Measurements from ENCODE around the gene ZNF784. TPM values are rescaled to one million over a fixed set of nuclear protein-coding genes. Genes with fewer than 3 reads are reported as not detected.

The ZNF784 gene
- total RNA-seq, 1 experiment from 2014 or later = 9.9 TPM

- TF ChIP-seq GRHL2 (CRISPR knock-in tag; IDR thresholded peaks at IDR 0.05; ENCODE audit: insufficient replicate concordance, severe bottlenecking) = no peak
- no peak for TF ChIP-seq EMX1 (CRISPR knock-in tag; IDR thresholded peaks at IDR 0.05)
- TF ChIP-seq HMGA2 (CRISPR knock-in tag; IDR thresholded peaks at IDR 0.05) = no peak
- TF ChIP-seq FOXP1 (CRISPR knock-in tag; IDR thresholded peaks at IDR 0.05; ENCODE audit: borderline replicate concordance) = no peak
- no peak for TF ChIP-seq ZNF423 (CRISPR knock-in tag; IDR thresholded peaks at IDR 0.05)
- TF ChIP-seq MYBL2 (CRISPR knock-in tag; IDR thresholded peaks at IDR 0.05) = no peak
- TF ChIP-seq ZNF512 (CRISPR knock-in tag; IDR thresholded peaks at IDR 0.05; ENCODE audit: borderline replicate concordance) = no peak
- TF ChIP-seq MAX (CRISPR knock-in tag; IDR thresholded peaks at IDR 0.05) = no peak
- no peak for TF ChIP-seq RELA (CRISPR knock-in tag; IDR thresholded peaks at IDR 0.05; ENCODE audit: borderline replicate concordance)
- TF ChIP-seq ZSCAN18 (CRISPR knock-in tag; IDR thresholded peaks at IDR 0.05) = no peak
Observed at GRCh38 chr19:55660991-55661390, 36.6 kb upstream of the ZNF784 start (continued).

GRCh38 chr19:55660404-55660803 lies 36.0 kb upstream of the ZNF784 start:
- ATAC-seq = no peak
- Mint-ChIP-seq H3K36me3 (peaks cover 52% of the 10 kb centered on the region), H3K27ac (0 out of 2 replicates have a peak overlapping the region, but pooled peaks have one; percentile 68), H3K4me1 (peaks cover 31% of the 10 kb centered on the region), H3K27me3 (ENCODE audit: low read depth) (no peaks in the 10 kb centered on the region; the same call in 1 of the 2 replicates), H3K9me3 (no peaks in the 10 kb centered on the region), H3K4me3 (no peak overlapping the region)
- ChIA-PET POLR2A (no interaction called here), CTCF (interaction anchor here (1.0 kb wide), 1 partner anchor 43 kb away, joined by 4 read pairs; no protein-coding TSS in a partner anchor)
- TF ChIP-seq JAZF1 (CRISPR knock-in tag; IDR thresholded peaks at IDR 0.05) (no peak), ELF4 (CRISPR knock-in tag; IDR thresholded peaks at IDR 0.05; ENCODE audit: low read depth) (no peak)
- no peak for DNase-seq (ENCODE audit: low spot score)

- Mint-ChIP-seq H3K27me3 (ENCODE audit: low read depth) (no peaks in the 10 kb centered on the region; the same call in 1 of the 2 replicates), H3K9me3 (no peaks in the 10 kb centered on the region), H3K4me3 (no peak overlapping the region), H3K4me1 (peaks cover 31% of the 10 kb centered on the region), H3K36me3 (peaks cover 50% of the 10 kb centered on the region), H3K27ac (peak overlapping the region; percentile 84)
- CTCF ChIA-PET = interaction anchor here (0.6 to 1.0 kb wide), 2 partner anchors 12 to 44 kb away, joined by 4 read pairs; no protein-coding TSS in a partner anchor
- DNase-seq (ENCODE audit: low spot score) (no peak), ATAC-seq (no peak)
- no peak for TF ChIP-seq FOXP1 (CRISPR knock-in tag; IDR thresholded peaks at IDR 0.05; ENCODE audit: borderline replicate concordance)
- TF ChIP-seq KAT7 (CRISPR knock-in tag; IDR thresholded peaks at IDR 0.05; ENCODE audit: borderline replicate concordance) = no peak
- TF ChIP-seq SP1 (CRISPR knock-in tag; conservative IDR thresholded peaks at IDR 0.05) = no peak
- TF ChIP-seq MAX (CRISPR knock-in tag; IDR thresholded peaks at IDR 0.05) = no peak
- no peak for TF ChIP-seq E2F1 (CRISPR knock-in tag; IDR thresholded peaks at IDR 0.05)
- no peak for TF ChIP-seq NFE2L1 (CRISPR knock-in tag; IDR thresholded peaks at IDR 0.05)
- no peak for TF ChIP-seq SMAD4 (CRISPR knock-in tag; IDR thresholded peaks at IDR 0.05)
- no peak for TF ChIP-seq CTCF (IDR thresholded peaks at IDR 0.05)
- TF ChIP-seq ZSCAN18 (CRISPR knock-in tag; IDR thresholded peaks at IDR 0.05) = no peak
- TF ChIP-seq ZNF671 (CRISPR knock-in tag; IDR thresholded peaks at IDR 0.05) = no peak
- TF ChIP-seq ETV6 (CRISPR knock-in tag; IDR thresholded peaks at IDR 0.05) = no peak
- TF ChIP-seq MXD4 (CRISPR knock-in tag; IDR thresholded peaks at IDR 0.05; ENCODE audit: borderline replicate concordance) = no peak
- POLR2A ChIA-PET = no interaction called here
Observed at GRCh38 chr19:55659822-55660221, 35.5 kb upstream of the ZNF784 start.
